Endothelial cell of umbilical vein (primary cell): ENCODE data around the gene KRT77. TPM values are rescaled to one million over a fixed set of nuclear protein-coding genes. Genes with fewer than 3 reads are reported as not detected.

Source experiments
- BruUV-seq: library from RNA; stranded (reverse); fragments of 400-500 nt; replicated peaks from 2 replicates; lab custom pipeline; 2021; lab: Mats Ljungman, UMichigan
- CTCF ChIA-PET: fragments of 300-600, 350-600 bp; sonication (Branson Sonifier 250); formaldehyde crosslinking; loops from one replicate; lab custom pipeline; 2021; ENCODE audit warnings: antibody characterized with exemption, inconsistent platforms; lab: Charles Lee
- POLR2A ChIA-PET: fragments of 300-600, 350-600 bp; sonication (Branson Sonifier 250); formaldehyde crosslinking; loops from one replicate; lab custom pipeline; 2021; ENCODE audit warnings: antibody characterized with exemption, inconsistent platforms; lab: Charles Lee
- DNase-seq: peaks from one replicate; pipeline ENCODE4 v3.0.0-alpha.2; 2011; ENCODE audit warnings: low read depth, low spot score
- FAIRE-seq: peaks from 2 replicates; lab custom pipeline; 2011; peaks lifted over from hg19 to GRCh38; lab: Jason Lieb, UNC
- H2AFZ ChIP-seq: 2 replicates; pipeline ENCODE4 v1.6.0; 2012; ENCODE audit warnings: low read depth, low read length, control low read depth, inconsistent platforms
- H3K27ac ChIP-seq: 2 replicates; pipeline ENCODE4 v1.5.1; 2011; ENCODE audit warnings: low read depth, mild to moderate bottlenecking, control low read depth, low read length, moderate library complexity; ENCODE audit not compliant: insufficient read depth
- H3K27me3 ChIP-seq, 2 experiments: 2 replicates each; pipeline versions ENCODE4 v1.6.0 to v1.6.1; 2011; ENCODE audit warnings: low read length in 2 of 2, mixed read lengths in 1 of 2; ENCODE audit not compliant: control insufficient read depth in 2 of 2, insufficient read depth in 2 of 2
- H3K36me3 ChIP-seq, 2 experiments: 2 replicates in 1 of 2; 3 replicates in 1 of 2; pipeline ENCODE4 v1.5.1; 2011; ENCODE audit warnings: low read length in 2 of 2, mild to moderate bottlenecking in 1 of 2, moderate library complexity in 1 of 2; ENCODE audit not compliant: control insufficient read depth in 2 of 2, insufficient read depth in 2 of 2; ENCODE audit errors: extremely low read depth in 1 of 2
- H3K4me1 ChIP-seq: 3 replicates; pipeline ENCODE4 v1.5.1; 2011; ENCODE audit warnings: mild to moderate bottlenecking, low read length; ENCODE audit not compliant: control insufficient read depth, insufficient read depth; ENCODE audit errors: extremely low read depth
- H3K4me2 ChIP-seq: 2 replicates; pipeline ENCODE4 v1.6.1; 2011; ENCODE audit warnings: low read length, control low read depth, mixed read lengths; ENCODE audit not compliant: insufficient read depth
- H3K4me3 ChIP-seq, 3 experiments: fragments of 200-600 bp in 1 of 3; sonication (generic), shearing (Covaris generic) in 1 of 3; replicated peaks in 1 of 3; 2 replicates each; pipeline ENCODE4 v1.5.1; 2011 to 2016; ENCODE audit warnings: control low read depth in 3 of 3, low read length in 3 of 3, mild to moderate bottlenecking in 2 of 3, inconsistent platforms in 1 of 3, low read depth in 1 of 3, moderate library complexity in 1 of 3; ENCODE audit not compliant: insufficient read depth in 1 of 3
- H3K79me2 ChIP-seq: 2 replicates; pipeline ENCODE4 v1.6.0; 2012; ENCODE audit warnings: low read length, inconsistent platforms; ENCODE audit not compliant: control insufficient read depth, insufficient read depth
- H3K9ac ChIP-seq: replicated peaks from 2 replicates; pipeline ENCODE3; 2011; ENCODE audit warnings: low read length, control low read depth; ENCODE audit not compliant: insufficient read depth; ENCODE audit errors: extremely low read depth
- H3K9me1 ChIP-seq: replicated peaks from 3 replicates; pipeline ENCODE4 v1.6.0; 2011; ENCODE audit warnings: mild to moderate bottlenecking, low read length; ENCODE audit not compliant: control insufficient read depth, insufficient read depth; ENCODE audit errors: extremely low read depth
- H3K9me3 ChIP-seq: replicated peaks from 2 replicates; pipeline ENCODE4 v1.5.1; 2012; ENCODE audit warnings: low read length, inconsistent platforms; ENCODE audit not compliant: control insufficient read depth, insufficient read depth
- H4K20me1 ChIP-seq: replicated peaks from 2 replicates; pipeline ENCODE3; 2011; ENCODE audit warnings: mild to moderate bottlenecking, low read length; ENCODE audit not compliant: control insufficient read depth, insufficient read depth; ENCODE audit errors: extremely low read depth
- EZH2 ChIP-seq: IDR thresholded peaks from 2 replicates; pipeline ENCODE4 v1.6.1; 2012; ENCODE audit warnings: borderline replicate concordance, low read depth, mild to moderate bottlenecking, moderate library complexity, low read length, inconsistent platforms; ENCODE audit not compliant: severe bottlenecking
- FOS ChIP-seq: IDR thresholded peaks from 2 replicates; pipeline ENCODE4 v1.6.1; 2011; ENCODE audit warnings: mild to moderate bottlenecking, low read length, moderate library complexity, borderline replicate concordance; ENCODE audit not compliant: insufficient read depth
- GATA2 ChIP-seq: IDR thresholded peaks from 2 replicates; pipeline ENCODE4 v1.7.0; 2011; ENCODE audit warnings: low read depth, mild to moderate bottlenecking, moderate library complexity, mixed read lengths, low read length; ENCODE audit not compliant: insufficient read length, insufficient read depth
- JUN ChIP-seq: IDR thresholded peaks from 2 replicates; pipeline ENCODE4 v1.6.1; 2011; ENCODE audit warnings: borderline replicate concordance, low read depth; ENCODE audit not compliant: insufficient read length, insufficient read depth
- MAX ChIP-seq: IDR thresholded peaks from 2 replicates; pipeline ENCODE4 v1.6.1; 2011; ENCODE audit not compliant: insufficient read depth, insufficient read length
- MYC ChIP-seq: IDR thresholded peaks from one replicate; pipeline ENCODE4 v1.6.1; 2011; ENCODE audit warnings: mild to moderate bottlenecking, low read depth, low read length
- POLR2A ChIP-seq: IDR thresholded peaks from 2 replicates; pipeline ENCODE4 v1.6.1; 2012; ENCODE audit warnings: low read depth, mild to moderate bottlenecking, control low read depth, low read length
- POLR2AphosphoS5 ChIP-seq: IDR thresholded peaks from 2 replicates; pipeline ENCODE4 v1.6.1; 2012; ENCODE audit warnings: low read depth, mild to moderate bottlenecking, control low read depth, low read length, moderate library complexity; ENCODE audit not compliant: insufficient read depth
- dilution Hi-C: fragments of 300-500 bp; cut with MboI; formaldehyde crosslinking; loops from one replicate; pipeline ENCODE4 v1.15.0; 2019; ENCODE audit warnings: low sequenced_read_pairs; ENCODE audit not compliant: extremely low pct_ligation_motif_present
- intact Hi-C: fragments of 100-400 bp; cut with micrococcal nuclease; formaldehyde crosslinking; loops from one replicate; pipeline ENCODE4 v1.10.0; 2022
- polyA plus RNA-seq, 4 experiments: library from polyadenylated mRNA; depleted of rRNA in 3 of 4; stranded (reverse) in 3 of 4; unstranded in 1 of 4; fragments of >200 nt; gene quantifications; 2 replicates each; pipeline versions ENCODE4 v1.2.1 to v1.2.3, GENCODE V29; 2011 to 2012; ENCODE audit warnings: missing spikeins in 1 of 4
- total RNA-seq: library from RNA; stranded (reverse); gene quantifications from 2 replicates; pipeline ENCODE4 v1.2.3, GENCODE V29; 2021
- TF ChIP-seq, protein P1 (sequence below), 2 donors: IDR thresholded peaks; 1 replicate in 1 of 2; 2 replicates in 1 of 2; pipeline ENCODE4 v1.5.1; 2011; ENCODE audit warnings: low read length in 2 of 2, mild to moderate bottlenecking in 2 of 2, moderate library complexity in 2 of 2, control low read depth in 1 of 2, inconsistent platforms in 1 of 2, low read depth in 1 of 2; ENCODE audit not compliant: insufficient read depth in 1 of 2; ENCODE audit errors: extremely low read depth in 1 of 2

The KRT77 gene
- total and polyA plus RNA-seq, 2 donors (not counting 3 experiments of a cell fraction or from before 2014, with no cell fraction given): not detected

- POLR2A ChIA-PET: no interaction called here
- intact Hi-C loops: no loop called here
- no peaks in the 10 kb centered on the region for H3K79me2 ChIP-seq
- no peaks in the 10 kb centered on the region for H4K20me1 ChIP-seq
- no peak overlapping the region for H2AFZ ChIP-seq
- H3K4me2 ChIP-seq: no peak overlapping the region
- no peaks in the 10 kb centered on the region for H3K4me1 ChIP-seq
- DNase-seq (no peak), FAIRE-seq (no peak)
- H3K36me3 ChIP-seq: no peaks in the 10 kb centered on the region
- H3K9ac ChIP-seq: no peak overlapping the region
- H3K9me3 ChIP-seq: no peaks in the 10 kb centered on the region
- no TSS peak for BruUV-seq
- dilution Hi-C loops: no loop called here
- no peak overlapping the region for H3K4me3 ChIP-seq
- CTCF ChIA-PET: no interaction called here
- no peak overlapping the region for H3K27ac ChIP-seq
- no peak for TF ChIP-seq POLR2AphosphoS5
- no peak for TF ChIP-seq EZH2
- TF ChIP-seq GATA2: no peak
- TF ChIP-seq, protein P1, sequence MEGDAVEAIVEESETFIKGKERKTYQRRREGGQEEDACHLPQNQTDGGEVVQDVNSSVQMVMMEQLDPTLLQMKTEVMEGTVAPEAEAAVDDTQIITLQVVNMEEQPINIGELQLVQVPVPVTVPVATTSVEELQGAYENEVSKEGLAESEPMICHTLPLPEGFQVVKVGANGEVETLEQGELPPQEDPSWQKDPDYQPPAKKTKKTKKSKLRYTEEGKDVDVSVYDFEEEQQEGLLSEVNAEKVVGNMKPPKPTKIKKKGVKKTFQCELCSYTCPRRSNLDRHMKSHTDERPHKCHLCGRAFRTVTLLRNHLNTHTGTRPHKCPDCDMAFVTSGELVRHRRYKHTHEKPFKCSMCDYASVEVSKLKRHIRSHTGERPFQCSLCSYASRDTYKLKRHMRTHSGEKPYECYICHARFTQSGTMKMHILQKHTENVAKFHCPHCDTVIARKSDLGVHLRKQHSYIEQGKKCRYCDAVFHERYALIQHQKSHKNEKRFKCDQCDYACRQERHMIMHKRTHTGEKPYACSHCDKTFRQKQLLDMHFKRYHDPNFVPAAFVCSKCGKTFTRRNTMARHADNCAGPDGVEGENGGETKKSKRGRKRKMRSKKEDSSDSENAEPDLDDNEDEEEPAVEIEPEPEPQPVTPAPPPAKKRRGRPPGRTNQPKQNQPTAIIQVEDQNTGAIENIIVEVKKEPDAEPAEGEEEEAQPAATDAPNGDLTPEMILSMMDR (IDR thresholded peaks at IDR 0.05; ENCODE audit: extremely low read depth in 1 of 2, insufficient read depth in 1 of 2, low read depth in 1 of 2, low read length in 2 of 2): no peak
- no peak for TF ChIP-seq MAX
- no peak for TF ChIP-seq JUN
- no peak for TF ChIP-seq FOS
- TF ChIP-seq MYC: no peak
- no peak for TF ChIP-seq POLR2A
- H3K9me1 ChIP-seq: no peaks in the 10 kb centered on the region
- H3K27me3 ChIP-seq: no peaks in the 10 kb centered on the region
Measured at GRCh38 chr12:52742196-52742580, 38.9 kb upstream of the KRT77 start.
